RPMI7951 (cell line): Measurements from ENCODE around the gene TEX50. TPM values are rescaled to one million over a fixed set of nuclear protein-coding genes. Genes with fewer than 3 reads are reported as not detected.
"Not testable (repeated sequence)": the region's sequence is repeated elsewhere in the genome, so short reads cannot be mapped to it uniquely, and the experiment has no call there.

Source experiments
- DNase-seq: peaks from one replicate; pipeline ENCODE4 v3.0.0-alpha.2; 2012; ENCODE audit warnings: low read depth
- total RNA-seq: library from RNA; depleted of rRNA; stranded (reverse); fragments of >200 nt; shearing (Covaris generic); gene quantifications from 2 replicates; pipeline ENCODE4 v1.2.3, GENCODE V29; 2014; rRNA removed

The TEX50 gene
- total RNA-seq, 1 experiment from 2014 or later: not detected

DNA sequence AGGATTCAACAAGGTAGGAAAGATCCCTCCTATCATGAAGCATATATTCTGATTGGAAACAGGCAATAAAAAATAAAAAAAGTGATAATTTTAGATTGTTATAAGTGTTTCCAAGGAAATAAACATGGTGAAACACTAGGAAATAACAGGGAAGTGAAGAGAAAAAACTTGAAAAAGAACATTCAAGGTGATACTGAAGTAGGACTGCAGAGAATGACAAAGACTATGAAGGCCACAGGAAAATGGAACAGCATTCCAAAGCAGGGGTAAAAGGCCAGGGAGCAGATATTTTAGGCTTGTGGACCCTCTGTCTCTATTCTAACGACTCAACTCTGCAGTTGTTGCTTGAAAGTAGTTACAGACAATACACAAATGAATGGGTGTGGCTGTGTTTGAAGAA is 26.6 kb downstream of the TEX50 start:
- no peak for DNase-seq

DNA sequence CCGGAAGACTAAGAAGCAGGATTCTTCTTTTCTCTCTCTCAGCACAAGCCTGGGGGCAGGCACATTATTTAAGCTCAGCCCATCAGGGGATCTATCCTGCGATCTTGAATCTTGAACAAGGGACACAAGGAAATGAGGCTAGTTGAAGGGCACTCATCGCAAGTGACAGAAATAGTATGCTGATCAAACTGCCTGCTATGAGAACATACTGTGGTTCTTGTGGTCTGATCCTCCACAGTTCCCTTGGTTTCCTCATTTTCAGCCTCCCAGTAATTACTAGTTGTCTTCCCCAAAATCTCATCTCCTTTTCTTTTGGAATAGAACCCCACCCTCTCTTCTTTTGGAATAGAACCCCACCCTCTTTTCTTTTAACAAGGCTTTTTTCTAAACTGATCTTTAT is 28.0 kb downstream of the TEX50 start:
- no peak for DNase-seq

DNA sequence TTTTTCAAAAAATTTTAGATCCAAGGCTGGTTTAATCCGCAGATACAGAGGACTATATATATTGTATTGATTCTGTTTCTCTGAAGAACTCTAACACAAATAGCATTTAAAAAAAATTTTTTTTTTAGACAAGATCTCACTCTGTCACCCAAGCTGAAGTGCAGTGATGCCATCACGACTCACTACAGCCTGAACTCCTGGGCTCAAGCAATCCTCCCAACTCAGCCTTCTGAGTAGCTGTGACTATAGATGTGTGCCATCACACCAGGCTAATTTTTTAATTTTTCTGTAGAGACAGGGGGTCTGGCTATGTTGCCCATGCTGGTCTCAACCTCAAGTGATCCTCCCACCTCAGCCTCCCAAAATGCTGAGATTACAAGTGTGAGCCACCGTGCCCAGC is 31.5 kb downstream of the TEX50 start:
- DNase-seq: no peak

DNA sequence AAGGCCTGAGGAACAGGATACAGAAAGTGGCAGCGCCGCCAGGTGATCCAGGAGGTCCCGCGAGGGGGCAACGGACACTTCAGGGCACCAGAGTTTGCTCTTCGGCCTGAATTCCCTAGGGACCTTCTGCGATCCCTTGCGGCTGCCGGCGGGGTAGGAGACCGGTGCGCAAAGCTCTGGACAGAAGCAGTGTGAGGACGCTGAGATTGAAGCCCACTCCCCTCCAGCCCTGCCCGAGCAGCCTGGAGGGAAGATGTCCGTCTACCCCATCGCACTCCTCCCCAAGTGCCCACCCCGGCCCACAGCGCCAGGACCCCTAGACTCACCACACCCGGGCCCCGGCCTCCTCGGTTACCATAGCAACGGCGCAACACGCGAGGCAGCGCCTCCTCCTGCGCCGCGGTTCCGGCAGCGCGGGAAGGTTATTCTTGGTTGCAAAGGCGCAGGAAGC is 34.4 kb downstream of the TEX50 start, which contains the start of gene ANKRD45:
Gene ANKRD45, minus strand, starts transcription at position 361 of the 451 bp plus-strand sequence. CDS start 10,433 bp downstream, outside the sequence.
- peak; percentile 51 for DNase-seq

DNA sequence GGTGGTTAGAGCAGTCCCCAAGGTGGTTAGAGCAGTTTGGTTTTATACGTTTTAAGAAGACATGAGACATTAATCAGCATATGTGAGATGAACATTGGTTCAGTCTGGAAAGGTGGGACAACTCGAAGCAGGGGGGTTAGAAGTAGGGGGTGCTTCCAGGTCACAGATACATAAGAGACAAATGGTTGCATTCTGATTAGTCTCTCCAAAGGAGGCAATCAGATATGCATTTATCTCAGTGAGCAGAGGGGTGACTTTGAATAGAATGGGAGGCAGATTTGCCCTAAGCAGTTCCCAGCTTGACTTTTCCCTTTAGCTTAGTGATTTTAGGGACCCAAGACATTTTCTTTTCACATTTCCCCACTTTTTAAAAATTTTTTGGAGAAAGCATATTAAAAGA is 39.4 kb downstream of the TEX50 start:
- not testable (repeated sequence) for DNase-seq

GRCh38 chr1:173680152-173680551 is 45.0 kb downstream of the TEX50 start:
- not testable (repeated sequence) for DNase-seq

DNA sequence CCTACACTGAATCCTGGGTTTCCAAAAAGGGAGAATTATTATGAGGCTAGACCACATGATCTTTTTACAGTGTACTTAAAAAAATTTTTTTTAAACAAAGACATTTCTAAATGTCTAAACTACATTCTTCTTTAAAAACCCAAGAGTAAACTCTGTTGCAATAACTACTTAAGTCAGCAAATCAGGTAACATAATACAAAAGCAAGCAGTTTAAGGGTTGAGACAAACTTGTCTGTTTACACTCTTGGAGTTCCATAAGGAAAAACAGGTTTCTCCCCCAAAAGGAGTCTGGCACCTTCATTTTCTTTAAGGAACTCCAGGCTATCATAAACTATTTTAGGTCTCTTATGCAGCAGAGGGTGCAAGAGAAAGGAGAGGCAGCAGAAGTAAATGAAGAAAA is 47.0 kb downstream of the TEX50 start:
- no peak for DNase-seq

- not testable (repeated sequence) for DNase-seq
Measured at GRCh38 chr1:173683838-173684237, 48.7 kb downstream of the TEX50 start.

GRCh38 chr1:173685121-173685520 is 50.0 kb downstream of the TEX50 start:
- not testable (repeated sequence) for DNase-seq

Other genes starting within 250 kb of the TEX50 start
- 317 and 355 TPM in 2 replicates for gene PRDX6, start 158.0 kb upstream of the TEX50 start, total RNA-seq
- gene SLC9C2, start 32.3 kb upstream of the TEX50 start, total RNA-seq: not detected in 2 replicates
- gene ANKRD45, start 34.5 kb downstream of the TEX50 start, total RNA-seq: not detected in 2 replicates
- gene KLHL20, start 79.6 kb downstream of the TEX50 start, total RNA-seq: 16.3 and 20.2 TPM in 2 replicates
- gene DARS2, start 189.3 kb downstream of the TEX50 start, total RNA-seq: 34.1 and 39.2 TPM in 2 replicates
- 39.3 and 53.7 TPM in 2 replicates for gene CENPL, start 189.5 kb downstream of the TEX50 start, total RNA-seq
- 276 and 296 TPM in 2 replicates for gene GAS5, start 232.7 kb downstream of the TEX50 start, total RNA-seq
- gene ZBTB37, start 233.0 kb downstream of the TEX50 start, total RNA-seq: 1.6 and 1.7 TPM in 2 replicates